Keratinocyte (primary cell): ENCODE results near the gene GTF3C4.

Experiments
- CTCF ChIP-seq, 3 experiments: IDR thresholded peaks in 1 of 3; conservative IDR thresholded peaks in 1 of 3; optimal IDR thresholded peaks in 1 of 3; 2 replicates in 2 of 3; 3 replicates in 1 of 3; pipeline versions ENCODE3 to v1.5.1; 2011; ENCODE audit warnings: low read length in 3 of 3, mild to moderate bottlenecking in 3 of 3, moderate library complexity in 2 of 3, control low read depth in 1 of 3, inconsistent platforms in 1 of 3; ENCODE audit not compliant: insufficient read depth in 2 of 3; ENCODE audit errors: extremely low read depth in 1 of 3
- EZH2 ChIP-seq: IDR thresholded peaks from one replicate; pipeline ENCODE4 v1.6.1; 2012; ENCODE audit warnings: inconsistent platforms, mild to moderate bottlenecking, low read length, moderate library complexity

GRCh38 chr9:132662152-132662945 lies 7.9 kb upstream of the GTF3C4 start:
- no peak for TF ChIP-seq CTCF (optimal IDR thresholded peaks at IDR 0.05 in 1 of 3, IDR thresholded peaks at IDR 0.05 in 1 of 3, conservative IDR thresholded peaks at IDR 0.05 in 1 of 3; ENCODE audit: extremely low read depth in 1 of 3, insufficient read depth in 2 of 3, low read length in 3 of 3)
- no peak for TF ChIP-seq EZH2
